Suppressor macrophage (primary cell): ENCODE results near the gene NDUFB4.
"Not testable (repeated sequence)": the region's sequence is repeated elsewhere in the genome, so short reads cannot be mapped to it uniquely, and the experiment has no call there.

Experiments used
- DNase-seq, 4 experiments: peaks; one replicate each; pipeline ENCODE4 v3.0.0-alpha.2; 2020 to 2022

The NDUFB4 gene

DNA sequence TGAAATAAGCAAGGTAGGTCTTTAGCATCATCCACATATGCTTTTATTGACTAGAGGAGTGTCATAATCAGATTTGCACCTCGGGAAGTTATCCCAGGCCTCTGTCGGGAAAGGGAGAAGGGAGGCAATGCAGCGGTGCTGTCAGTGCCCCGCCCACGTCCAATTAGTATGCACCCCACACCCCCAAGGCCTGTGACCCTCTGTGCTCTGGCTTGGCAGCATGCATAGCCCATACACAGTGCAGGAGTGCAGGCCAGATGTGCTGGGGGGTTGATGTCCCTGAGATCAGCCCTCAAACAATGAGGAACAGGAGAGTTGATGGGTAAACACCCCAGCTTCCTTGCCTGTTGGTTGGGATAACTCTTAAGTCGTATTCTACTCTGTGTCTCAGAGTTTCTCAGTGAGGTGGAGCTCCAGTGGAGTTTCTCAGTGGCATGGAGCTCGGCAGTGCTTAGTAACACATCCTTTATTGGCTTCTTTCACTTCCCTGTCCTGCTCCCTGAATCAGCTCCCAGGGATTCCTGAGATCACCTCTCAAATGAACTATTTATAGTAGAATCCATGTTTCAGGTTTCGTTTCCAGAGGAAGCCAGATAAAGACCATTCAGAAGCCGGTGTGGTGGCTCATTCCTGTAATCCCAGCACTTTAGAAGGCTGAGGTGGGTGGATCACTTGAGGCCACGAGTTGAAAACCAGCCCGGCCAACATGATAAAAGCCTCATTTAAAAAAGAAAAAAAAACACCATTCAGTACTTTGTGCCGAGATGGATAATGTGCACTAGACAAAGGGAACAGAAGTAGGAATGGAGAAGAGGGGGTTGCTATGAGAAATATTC, 26.7 kb upstream of the NDUFB4 start:
- no peak for DNase-seq

DNA sequence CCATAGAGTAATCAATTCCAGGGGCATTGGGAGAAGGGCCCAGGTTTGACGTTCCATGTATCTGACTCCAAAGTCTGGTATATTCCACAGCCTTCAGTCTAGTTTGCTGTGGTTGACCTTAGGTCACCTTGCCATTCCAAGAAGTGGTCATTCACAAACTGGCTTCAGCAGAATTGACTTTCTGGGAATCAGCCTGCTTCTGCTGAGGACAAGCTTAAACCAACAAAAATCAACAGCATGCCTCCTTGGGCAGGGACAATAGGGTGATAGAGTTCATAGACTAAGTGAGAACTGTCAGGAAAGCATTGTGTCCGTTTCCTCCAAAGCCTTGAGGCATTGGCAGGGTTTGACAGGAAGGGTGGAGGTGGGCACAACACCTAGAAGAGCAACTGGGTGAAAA, 24.1 kb upstream of the NDUFB4 start:
- DNase-seq: no peak

DNA sequence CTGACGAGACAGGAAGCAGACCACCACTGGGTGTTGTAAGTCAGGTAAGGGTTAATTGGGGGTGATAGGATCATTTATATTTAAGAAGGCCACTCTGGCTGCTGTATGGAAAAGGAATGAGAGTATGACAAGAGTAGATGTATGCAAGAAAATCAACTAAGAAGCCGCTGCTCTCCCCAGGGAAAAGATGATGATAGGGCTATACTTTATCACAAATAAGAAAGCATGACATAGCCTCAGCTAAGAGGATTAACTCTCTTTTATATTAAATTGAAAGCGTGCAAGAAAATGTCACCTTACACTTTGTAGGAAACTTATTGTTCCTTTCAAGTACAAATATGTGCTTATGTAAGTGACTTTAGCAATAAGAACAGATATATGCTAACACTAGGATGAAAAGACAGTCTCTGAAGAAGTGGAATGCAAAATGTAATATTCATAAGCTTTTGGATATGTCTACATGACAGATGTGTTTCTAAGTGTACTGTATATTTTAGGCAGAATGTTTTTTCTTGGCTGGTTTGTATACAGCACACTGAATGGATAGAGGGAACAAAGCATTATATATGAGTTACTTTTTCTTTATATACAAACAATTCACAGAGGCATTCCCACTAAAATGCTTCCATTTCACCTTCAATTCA, 8.7 kb upstream of the NDUFB4 start:
- DNase-seq: no peak

DNA sequence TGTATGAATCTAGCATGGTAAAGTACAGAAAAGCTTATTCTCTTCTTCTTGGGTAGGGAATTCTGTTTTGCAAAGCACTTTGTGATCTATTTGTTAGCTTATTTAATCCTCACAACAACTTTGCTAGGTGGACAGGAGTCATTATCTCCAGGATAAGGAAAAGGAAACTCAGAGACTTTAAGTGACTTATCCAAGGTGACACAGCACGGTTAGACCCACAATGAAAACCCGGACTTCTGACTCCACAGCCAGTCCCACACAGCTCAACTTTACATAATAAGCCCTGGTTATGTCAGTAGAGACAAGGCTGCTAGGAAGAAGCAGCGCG, 384 bp upstream of the NDUFB4 start:
- no peak for DNase-seq

DNA sequence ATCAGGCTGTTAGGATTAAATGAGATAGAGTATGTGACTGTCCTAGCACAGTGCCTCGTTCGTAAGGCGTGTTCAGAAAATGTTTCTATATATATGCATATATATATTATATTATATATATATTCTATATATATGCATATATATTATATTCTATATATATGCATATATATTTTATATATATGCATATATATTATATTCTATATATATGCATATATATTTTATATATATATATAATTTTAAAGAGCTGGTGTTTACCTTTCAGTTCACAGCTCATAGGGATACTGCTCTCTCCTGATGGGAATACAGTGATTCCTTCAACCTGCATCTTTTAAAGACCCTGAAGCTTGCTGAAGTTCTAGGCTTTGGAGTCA, 702 bp downstream of the NDUFB4 start:
- no peak for DNase-seq

DNA sequence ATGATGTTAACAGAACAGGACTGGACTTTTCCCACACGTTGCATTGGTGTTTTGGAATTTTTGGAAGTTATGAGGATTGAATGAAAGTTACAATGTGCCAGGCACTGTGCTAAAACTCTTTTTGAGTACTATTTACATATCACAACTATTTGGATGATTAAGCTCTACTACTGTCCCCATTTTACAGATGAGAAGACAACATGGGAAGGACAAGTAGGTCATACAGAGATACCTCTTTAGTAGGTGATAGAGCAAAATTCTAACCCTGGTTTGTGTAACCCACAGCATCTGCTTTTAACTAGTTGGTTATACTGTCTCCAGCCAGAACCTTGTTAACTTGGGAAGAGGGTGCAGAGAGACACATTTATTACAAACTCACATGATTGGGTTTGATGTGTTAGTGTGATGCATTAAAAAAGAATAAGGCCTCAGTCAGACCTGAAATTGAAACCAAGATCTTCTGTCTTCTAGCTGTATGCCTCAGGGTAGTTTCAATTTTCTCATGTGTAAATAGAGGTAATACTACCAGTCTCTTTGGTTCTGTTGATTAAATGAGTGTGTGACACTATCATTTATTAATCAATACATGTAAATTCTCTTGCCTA, 1.4 kb downstream of the NDUFB4 start:
- DNase-seq: no peak

DNA sequence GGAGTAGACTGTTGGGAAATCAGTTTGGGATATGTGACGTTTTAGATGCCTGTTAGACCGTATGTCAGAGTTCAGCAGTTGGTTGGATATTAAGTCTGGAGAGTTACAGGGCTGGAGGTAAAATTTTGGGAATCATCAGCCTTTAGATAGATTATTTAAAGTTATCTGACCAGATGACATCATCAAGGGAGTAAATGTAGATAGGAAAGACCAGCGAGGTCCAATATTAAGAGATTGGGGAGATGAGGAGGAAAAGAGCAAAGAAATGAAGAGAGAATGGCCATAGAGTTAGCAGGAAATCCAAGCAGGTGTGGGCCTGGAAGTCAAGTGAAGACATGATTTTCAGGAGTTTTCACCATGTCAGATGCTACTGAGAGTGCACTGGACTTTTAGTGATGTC, 3.1 kb downstream of the NDUFB4 start:
- no peak for DNase-seq

DNA sequence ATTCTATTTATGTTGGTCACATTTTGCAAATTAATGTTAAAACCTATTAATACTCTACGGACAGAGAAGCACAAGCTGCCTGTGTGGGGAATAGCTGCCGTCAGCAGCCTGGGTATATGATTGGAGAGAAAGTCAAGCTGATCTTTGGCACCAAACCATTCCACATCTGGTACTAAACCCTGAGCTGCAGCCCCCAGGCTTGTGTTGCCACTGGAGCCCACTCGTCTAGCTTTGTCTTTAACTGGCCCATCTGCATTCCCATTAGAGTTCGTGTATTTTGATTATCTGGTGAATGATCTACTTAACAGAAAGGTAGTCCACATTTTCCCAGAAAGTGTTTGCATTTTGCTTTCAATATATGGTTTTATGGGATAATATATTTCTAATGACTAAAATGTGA, 5.4 kb downstream of the NDUFB4 start:
- DNase-seq: no peak

DNA sequence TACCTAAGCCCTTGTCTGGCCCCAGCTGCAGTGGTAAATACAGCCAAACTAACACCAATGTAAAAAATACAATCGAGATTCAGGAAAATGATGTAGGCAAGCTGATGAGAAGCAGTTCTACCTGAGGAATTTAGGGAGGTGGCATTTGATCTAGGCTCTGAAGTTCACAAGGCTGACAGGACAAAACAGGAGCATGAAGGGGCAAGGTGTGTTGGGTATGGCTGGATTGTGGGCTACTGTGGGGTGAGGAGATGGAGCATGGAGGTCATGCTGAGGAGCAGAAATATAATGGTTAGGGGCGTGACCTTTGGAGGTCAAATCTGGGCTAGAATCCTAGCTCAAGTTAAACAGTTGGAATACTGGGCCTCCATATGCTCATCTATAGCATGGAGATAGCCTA, 6.5 kb downstream of the NDUFB4 start:
- no peak for DNase-seq

DNA sequence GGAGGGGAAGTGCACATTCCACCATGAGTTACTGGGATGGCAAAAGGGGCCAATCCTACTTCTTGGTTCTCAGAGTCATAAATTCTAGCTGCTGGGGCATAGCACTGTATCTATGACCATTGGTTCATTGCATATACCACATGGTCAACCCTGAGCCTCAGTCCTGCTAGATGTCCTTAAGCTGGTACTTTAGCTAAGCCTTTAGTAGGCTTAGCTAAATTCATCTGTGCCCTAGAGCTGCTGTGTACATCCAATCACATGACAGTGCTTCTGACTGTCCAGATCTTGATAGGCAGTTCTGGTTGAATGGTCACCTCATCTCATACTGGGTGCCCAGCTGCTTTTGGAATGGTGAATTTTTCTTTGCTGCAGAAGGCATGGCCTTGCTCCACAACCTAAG, 8.2 kb downstream of the NDUFB4 start:
- no peak for DNase-seq

DNA sequence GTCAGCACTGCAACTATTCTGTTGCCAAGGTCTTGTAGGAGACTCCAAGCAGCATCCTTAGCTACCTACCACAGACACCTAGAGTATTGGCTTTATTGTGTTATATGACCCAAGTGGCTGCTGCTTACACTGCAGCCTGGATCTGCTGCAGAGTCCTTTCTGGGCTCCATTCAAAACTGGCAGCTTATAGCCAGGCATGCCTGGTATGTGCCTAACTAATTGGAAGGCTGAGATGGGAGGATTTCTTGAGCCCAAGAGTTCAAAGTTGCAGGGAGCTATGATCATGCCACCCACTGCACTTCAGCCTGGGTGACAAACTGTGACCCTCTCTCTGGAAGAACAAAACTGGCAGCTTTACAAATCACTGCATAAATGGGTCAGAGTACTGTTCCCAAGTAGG, 8.6 kb downstream of the NDUFB4 start:
- DNase-seq: no peak

DNA sequence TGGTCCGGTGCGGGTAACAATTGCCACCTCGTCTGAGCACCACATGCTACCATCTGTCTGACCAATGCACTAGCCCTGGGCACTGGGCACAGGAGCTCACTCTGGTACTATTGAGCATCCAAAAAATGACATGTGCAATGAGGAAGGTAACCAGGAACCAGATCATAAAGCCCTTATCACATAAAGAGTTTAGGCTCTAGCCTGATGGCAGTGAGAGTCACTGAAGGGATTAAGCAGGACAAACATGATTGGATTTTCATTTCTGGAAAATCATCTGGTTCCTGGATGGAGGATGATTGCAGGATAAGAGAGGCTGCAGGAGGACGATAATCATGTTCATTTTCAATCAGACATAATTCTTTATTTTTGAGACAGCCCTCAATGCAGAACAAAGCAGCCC, 12.4 kb downstream of the NDUFB4 start:
- DNase-seq: no peak

DNA sequence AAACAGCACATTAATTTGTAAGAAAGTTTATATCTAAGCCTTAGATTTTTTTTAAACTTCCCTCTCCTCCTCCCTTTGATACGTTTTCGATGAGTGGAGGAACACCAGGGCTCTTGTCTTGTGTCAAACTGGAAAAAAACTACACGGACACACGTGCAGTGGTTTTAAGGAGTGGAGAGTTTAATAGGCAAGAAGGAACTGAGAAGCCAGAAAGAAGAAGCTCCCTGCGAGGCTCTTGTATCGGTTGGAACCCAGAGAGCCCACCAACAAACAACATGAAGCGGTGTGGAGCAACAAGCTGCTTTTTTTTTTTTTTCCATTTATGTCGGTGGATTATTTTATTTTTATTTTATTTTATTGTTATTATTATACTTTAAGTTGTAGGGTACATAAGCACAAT, 18.6 kb downstream of the NDUFB4 start:
- DNase-seq: peak; percentile 28 to 69 (median 56)

DNA sequence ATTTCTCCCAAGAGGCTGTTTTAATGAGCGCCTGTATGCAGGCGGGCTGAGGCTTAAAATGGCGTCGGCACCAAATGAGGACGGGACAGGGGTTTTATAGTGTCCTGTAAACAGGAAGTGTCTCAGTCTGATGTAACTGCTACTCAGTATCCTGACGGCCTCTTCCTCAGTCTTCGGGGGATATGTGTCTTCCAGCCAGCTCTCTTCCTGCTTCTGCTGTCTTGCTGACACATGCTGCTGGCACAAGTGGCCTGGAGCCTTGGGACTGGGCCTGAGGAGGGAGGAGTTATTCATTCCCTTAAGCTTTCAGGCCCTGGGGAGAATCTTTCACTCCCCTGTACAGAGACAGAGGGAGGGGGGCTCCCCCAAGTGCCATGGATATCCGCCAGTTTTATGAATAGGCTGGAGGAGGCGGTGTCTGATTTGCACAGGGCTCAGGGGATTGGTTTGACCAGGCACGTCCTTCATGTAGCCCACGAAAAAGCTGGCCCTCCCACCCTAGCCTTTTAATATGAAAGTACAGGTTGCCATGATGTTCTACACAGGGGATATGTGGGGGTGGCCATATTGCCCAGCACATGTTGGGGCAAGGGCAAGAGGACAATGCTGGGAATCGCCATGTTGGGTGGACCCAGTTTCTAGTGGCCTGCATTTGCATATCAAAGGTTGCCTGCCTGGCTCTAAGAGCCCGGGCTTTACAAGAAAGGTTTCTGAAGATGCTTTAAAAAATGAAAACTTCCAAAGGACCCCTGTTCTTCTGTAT, 19.9 kb downstream of the NDUFB4 start:
- peak; percentile 52 to 77 (median 70) for DNase-seq

DNA sequence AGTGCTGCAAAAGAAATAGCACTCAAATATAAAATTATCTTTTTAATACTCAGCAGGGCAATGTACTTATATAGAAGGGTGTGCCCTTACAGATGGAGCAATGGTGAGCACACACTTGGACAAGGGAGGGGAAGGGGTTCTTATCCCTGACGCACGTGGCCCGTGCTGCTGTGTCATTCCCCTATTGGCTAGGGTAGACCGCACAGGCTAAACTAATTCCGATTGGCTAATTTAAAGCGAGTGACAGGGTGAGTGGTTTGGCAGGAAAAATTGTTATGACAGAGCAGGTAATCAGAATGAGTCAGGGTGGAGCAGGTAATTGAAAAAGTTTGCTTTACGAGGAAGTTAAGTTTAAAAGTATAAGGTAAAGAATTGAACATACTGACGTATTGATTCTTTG, 20.6 kb downstream of the NDUFB4 start:
- DNase-seq: not testable (repeated sequence)

DNA sequence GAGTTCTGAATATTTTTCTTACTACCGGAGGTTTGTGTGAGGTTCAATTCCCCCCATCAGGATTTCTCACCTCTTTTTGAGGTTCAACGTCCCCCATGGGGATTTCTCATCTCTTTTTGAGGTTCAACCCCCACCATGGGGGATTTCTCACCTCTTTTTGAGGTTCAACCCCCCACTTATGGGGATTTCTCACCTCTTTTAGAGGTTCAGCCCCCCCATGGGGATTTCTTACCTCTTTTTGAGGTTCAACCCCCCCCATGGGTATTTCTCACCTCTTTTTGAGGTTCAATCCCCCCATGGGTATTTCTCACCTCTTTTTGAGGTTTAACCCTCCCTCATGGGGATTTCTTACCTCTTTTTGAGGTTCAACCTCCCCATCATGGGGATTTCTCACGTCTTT, 26.3 kb downstream of the NDUFB4 start:
- DNase-seq: no peak

DNA sequence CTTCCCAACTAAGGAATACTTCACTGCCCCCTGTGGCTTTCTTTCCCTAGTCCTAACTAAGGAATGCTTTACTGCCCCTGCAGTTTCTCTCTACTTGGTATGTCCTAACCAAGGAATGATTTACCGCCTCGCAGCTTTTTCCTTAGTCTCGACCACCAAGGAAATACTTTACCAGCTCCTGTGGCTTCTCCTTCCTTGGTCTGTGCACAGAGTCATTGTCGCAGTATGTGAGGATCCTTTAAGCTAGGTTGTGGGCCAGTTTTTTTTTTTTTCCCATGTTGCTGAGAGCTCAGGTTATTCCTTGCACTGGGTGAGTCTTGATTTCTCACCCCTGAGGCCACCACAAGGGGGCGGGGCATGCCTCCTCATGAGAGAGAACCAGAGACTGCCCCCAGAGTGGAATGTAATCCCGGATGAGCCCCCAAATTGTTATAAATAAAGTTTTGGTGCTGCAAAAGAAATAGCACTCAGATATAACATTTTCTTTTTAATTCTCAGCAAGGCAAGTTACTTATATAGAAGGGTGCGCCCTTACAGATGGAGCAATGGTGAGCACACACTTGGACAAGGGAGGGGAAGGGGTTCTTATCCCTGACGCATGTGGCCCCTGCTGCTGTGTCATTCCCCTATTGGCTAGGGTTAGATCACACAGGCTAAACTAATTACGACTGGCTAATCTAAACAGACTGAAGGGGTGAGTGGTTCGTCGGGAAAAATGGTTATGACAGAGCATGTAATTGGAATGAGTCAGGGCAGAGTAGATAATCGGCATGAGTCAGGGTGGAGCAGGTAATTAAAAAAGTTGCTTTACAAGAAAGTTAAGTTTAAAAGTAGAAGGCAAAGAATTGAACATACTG, 27.0 kb downstream of the NDUFB4 start:
- peak in 3 of 4 experiments; percentile 28 to 53 (median 38) for DNase-seq

DNA sequence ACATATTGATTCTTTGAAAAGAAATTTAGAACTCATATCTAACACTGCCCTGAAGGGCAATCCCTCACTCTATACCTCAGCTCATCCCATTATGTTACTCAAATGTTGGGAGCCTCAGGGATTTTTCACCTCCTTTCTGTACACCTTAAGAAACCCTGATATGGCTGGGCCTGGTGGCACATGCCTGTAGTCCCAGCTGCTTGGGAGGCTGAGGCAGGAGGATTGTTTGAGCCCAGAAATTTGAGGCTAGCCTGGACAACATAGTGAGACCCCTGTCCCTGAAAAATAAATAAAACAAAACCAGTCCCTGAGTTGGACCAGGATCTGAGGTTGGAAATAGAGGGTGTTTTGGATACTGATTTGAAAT, 27.6 kb downstream of the NDUFB4 start:
- no peak for DNase-seq

DNA sequence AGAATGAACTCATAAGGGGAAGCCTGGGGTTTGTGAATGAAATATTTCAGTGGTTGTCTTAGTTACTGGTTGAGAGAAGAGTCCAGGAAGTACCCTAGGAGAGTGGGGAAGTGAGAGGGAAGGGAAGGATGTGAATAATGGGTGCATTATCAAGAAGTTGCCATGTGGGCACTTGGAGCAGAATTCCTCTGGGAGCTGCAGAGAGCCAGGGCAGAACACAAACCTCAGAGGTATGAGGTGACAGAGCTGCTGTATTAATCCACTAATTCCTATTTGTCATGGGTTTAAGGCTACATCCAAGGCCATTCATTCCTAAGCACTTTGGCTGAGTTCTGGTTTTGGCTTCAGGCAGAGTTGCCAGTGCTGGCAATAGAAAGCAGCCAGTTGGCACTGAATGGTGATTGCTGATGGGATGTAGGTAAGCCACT, 29.0 kb downstream of the NDUFB4 start:
- DNase-seq: peak in 3 of 4 experiments; percentile 30 to 48 (median 45)

DNA sequence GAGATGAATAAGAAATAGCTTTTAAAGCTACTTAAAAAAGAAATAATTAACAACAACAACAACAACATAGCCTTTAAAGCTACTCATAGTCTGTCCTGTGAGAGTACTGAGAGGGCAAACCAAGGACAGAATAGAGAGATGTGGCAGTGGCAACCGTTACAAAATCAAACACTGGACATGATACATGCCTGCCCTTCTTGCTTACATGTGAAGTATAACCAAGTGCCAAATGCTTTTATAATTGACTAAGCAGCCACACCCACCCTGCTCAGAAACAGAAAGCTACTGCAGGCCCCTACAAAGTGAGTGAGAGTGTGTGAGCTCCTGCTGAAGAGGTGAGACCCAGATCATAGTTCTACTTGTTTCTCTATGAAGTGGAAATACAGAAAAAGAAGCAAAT, 38.4 kb downstream of the NDUFB4 start:
- DNase-seq: no peak

DNA sequence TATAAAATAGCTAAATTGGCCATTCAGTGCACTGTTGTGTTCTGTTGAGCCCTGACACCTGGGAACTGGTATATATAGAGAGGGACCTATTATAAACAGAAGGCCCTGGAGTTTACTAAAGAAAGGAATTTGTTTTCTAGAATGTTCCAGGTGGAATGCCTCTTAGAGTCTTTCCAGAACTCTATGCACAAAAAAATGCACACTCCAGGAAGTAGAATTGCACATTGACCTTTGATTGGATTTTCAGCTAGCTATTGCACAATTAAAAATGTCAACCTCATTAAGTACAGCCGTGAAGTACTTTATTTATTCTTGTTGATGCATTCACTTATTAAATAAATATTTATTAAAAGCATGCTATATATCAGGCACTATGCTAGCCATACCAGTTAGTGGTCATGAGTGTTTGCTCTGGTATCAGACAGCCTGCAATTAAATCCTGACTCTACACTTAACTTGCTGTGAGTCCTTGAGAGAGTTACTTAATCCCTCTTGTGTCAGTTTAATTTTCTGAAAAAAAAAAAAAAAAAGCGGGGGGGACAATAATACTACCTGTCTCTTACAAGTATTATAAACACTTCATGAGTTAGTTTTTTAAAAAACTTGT, 40.8 kb downstream of the NDUFB4 start:
- no peak for DNase-seq
